Daoy (cell line): ENCODE results near the gene STKLD1. TPM values are rescaled to one million over a fixed set of nuclear protein-coding genes. Genes with fewer than 3 reads are reported as not detected.
"Not testable (repeated sequence)": the region's sequence is repeated elsewhere in the genome, so short reads cannot be mapped to it uniquely, and the experiment has no call there.

Experiments used
- DNase-seq: peaks from one replicate; pipeline ENCODE4 v3.0.0-alpha.2; 2015; ENCODE audit warnings: low read depth
- total RNA-seq: library from RNA; depleted of rRNA; stranded (reverse); fragments of >200 nt; shearing (Covaris generic); gene quantifications from 2 replicates; pipeline ENCODE4 v1.2.3, GENCODE V29; 2014; rRNA removed

Gene STKLD1
- total RNA-seq = 0.17 and 1.6 TPM in 2 replicates

DNA sequence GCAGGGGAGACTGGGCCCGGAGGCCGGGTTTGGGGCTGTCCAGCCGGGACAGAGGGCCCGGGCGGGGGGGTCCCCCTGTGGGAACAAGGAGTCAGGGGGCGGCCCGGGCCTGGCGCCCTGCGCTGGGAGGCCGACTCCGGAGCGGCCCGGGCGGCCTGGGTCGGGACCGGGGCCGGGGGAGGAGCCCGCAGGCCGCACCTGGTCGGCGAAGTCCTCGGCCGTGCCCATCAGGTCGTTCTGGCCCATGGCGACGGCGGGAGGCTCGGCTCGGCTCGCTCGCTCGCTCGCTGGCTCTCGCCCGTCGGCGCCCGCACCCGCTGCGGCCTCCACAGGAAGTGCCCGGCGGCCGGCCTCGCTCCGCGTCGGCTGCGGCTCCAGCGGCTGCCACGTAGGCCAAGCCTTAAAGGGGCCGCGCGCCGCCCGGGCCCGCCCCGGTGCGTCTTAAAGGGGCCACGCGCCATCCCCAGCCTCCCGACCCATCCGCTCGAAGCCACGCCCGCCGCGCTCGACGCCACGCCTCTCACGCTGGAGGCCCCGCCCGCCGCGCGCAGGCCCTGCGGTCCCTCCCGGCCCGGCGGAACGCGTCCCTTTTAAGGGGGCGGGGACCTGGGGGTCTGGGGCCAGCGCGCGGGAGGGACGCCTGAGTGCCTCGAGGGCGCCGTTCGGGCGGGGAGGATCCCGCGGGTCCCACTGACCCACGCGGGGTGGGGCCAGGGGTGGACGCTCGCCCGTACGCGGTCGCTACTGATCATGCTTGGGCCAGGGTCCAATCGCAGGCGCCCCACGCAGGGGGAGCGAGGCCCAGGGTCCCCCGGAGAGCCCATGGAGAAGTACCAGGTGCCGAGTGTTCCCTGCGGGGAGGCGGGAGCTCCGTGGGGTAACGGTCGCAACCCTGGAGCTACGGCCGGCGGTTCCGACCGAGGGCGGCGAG, at the start of gene STKLD1, which contains the start of gene SURF4:
Gene STKLD1, plus strand, starts transcription at position 643 of the 931 bp plus-strand sequence. Its CDS starts 108 bp downstream, at position 751.
Gene SURF4, minus strand, starts transcription at position 337 of the 931 bp plus-strand sequence. Its CDS starts 91 bp downstream, at position 246.
- peak; percentile 99 for DNase-seq

GRCh38 chr9:133327021-133327420, 49.1 kb upstream of the STKLD1 start:
- not testable (repeated sequence) for DNase-seq

- no peak for DNase-seq
Measured at GRCh38 chr9:133327834-133328484, 48.2 kb upstream of the STKLD1 start.

- DNase-seq = peak; percentile 47
Measured at GRCh38 chr9:133329306-133330156, 46.6 kb upstream of the STKLD1 start.

- no peak for DNase-seq
Measured at GRCh38 chr9:133331221-133331620, 44.9 kb upstream of the STKLD1 start.

DNA sequence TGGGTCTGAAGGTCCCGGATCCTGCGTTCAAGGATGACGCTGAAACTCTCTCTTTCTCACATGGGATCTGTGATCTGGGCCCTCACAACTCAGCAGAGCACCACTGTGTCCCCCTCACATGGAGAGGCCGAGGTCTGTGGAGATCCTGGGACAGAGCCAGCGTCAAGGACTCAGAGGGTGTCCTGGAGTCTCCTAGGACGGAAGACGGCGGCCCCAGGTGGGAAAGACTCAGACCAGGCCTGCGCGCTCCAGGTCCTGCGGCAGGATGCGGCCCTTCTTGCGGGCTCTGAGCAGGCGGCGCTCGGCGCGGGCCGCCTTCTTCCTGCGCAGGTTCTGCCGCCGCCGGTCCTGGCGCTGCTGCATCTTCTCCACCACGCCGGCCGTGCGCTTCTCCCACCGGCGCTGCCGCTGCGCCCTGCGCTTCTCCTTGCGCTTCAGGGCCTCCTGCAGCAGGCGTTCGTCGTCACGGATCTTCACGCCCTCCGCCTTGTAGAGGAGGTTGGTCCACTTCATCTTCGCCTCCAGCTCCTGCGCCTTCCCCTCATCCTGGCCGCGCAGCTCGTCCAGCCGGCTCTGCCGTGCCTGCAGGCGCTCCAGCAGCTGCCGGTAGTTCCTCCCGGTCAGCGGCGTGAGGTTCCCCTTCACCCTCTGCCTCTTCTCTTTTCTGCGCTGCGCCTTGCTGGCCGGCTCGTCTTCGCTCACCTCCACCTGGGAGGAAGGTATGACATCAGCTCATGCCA, 44.4 kb upstream of the STKLD1 start:
- no peak for DNase-seq

- DNase-seq = no peak
Measured at GRCh38 chr9:133332381-133332730, 43.8 kb upstream of the STKLD1 start.

DNA sequence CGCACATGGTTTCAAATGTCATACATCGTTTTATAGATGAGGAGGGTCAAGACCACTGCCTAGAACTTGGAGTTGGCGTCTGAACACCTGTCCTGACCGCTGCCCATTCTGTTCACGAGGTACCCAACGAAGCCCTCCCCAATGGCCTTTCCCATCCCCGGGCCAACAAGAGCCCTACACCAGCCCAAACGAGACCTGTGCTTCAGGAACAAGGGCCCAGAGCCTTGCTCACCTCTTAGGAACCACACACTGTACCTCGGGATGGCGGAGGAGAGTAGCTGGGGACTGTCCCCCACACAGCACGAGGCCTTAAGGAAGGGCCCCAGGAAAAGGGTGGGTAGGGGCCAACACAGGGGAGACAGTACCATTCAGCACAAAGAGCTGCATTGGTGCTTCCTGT, 43.2 kb upstream of the STKLD1 start:
- DNase-seq = no peak

DNA sequence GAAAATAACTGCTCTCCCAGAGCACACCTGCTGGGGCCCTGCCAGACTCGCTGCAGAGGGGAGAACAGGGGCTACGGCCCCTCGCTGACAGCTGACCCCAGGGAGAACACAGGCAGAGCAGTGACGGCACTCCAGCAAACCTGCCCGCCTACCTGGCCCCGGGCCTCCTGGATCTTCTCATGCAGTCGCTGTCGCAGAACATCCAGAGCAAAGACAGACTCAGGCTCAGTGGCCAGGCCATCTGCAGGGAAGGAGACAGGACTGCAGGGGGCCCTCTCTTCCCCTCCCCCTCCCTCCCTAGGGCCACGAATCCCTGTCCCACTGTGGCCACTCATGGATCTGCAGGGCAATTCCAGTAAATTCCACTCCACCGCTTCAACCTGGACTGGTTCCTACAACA, 42.6 kb upstream of the STKLD1 start:
- DNase-seq = no peak

DNA sequence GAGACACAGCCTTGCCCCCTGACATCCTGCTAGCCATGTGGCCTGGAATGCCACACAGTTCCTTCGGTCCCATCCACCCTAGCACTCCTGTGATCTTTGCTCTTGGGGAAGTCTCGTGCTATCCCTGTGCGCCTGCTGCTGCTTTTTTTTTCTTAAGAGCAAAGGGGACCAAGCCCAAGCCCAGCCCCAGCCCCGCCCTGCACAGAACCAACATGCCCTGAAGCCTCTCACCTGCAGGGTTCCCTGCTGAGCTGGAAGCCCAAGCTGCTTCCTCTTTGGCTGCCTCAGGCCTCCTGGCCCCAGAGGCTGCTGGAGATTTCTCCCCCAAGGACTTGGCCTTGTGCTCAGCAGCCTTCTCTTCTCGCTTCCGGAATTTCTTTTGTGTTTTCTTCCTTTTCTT, 42.0 kb upstream of the STKLD1 start:
- no peak for DNase-seq

DNA sequence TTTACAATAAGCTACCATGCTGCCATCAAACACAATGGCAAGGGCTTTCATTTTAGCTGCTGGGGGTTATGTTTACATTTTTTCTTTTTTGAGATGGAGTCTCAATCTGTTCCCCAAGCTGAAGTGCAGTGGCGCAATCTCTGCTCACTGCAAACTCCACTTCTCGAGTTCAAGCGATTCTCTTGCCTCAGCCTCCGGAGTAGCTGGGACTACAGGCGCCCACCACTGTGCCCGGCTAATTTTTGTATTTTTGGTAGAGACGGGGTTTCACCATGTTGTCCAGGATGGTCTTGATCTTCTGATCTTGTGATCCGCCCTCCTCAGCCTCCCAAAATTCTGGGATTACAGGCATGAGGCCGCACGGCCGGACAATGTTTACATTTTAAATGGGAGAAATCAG, 41.3 kb upstream of the STKLD1 start:
- DNase-seq = not testable (repeated sequence)

DNA sequence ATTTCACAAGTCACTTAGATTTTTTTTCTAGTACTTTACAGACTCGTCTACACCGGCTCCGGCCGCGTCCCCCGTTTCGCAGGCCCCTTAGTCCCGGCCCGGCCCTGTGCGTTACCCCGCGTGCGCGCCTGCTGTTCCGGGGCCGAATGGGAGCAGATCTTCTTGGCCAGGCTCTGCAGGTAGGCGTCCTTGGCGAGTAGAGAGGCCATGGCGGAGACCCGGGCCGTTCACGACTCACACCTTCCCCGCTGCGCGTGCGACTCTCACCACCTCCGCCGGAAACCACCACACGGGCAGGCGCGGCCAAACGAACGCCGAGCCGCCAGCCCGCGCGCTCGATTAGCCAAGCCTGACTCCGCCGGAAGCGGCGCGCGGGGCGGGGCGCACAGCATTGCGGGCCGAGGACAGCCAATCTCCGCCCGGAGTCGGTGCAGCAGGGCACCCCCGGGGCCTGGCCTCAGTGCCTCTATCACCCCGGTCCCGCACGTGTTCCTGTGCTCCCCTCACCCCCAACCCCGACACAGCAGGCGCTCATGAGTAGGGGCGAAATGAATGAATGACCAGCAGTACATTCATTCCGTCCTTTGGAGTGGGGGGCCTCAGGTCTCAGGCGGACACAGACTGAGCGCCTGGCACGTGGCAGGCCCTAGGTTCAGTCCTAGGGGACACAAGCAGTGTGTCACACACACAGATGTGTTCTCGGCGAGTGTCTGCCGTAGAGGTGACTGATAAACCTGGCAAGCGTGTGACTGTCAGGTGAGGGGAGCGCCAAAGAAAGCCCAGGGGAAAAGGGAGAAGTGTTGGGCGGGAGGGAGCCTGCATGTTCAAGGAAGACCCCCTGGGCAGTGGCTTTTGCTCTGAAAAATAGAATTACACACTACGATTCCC, 40.0 kb upstream of the STKLD1 start, which contains the start of gene SURF6:
Gene SURF6, minus strand, starts transcription at position 265 of the 888 bp plus-strand sequence. Its CDS starts 56 bp downstream, at position 209.
- peak; percentile 98 for DNase-seq

- no peak for DNase-seq
Measured at GRCh38 chr9:133339641-133340040, 36.5 kb upstream of the STKLD1 start.

GRCh38 chr9:133340256-133340655, 35.9 kb upstream of the STKLD1 start:
- no peak for DNase-seq

- DNase-seq = no peak
Measured at GRCh38 chr9:133340916-133341315, 35.2 kb upstream of the STKLD1 start.

- DNase-seq = no peak
Measured at GRCh38 chr9:133341369-133342068, 34.6 kb upstream of the STKLD1 start.

- DNase-seq = no peak
Measured at GRCh38 chr9:133342069-133342406, 34.1 kb upstream of the STKLD1 start.

DNA sequence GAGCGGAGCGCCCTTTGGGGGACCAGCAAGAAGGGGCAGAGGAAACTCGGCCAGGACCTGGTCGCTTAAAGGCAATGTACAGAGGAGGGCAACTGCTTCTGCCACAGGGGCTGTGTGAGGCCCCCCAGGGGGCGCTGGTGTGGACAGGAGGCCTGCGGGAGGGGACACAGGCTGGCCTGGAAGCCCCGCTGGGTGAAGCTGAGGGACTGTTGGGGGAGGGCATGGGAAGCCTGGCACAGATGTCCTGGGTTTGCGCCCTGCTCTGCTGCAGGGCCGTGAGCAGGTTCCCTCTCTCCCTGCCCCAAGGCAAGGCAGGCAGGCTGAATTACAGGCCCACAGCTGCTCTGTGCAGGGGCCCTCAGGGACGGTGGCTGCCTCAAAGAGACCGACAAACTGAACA, 33.6 kb upstream of the STKLD1 start:
- no peak for DNase-seq

- DNase-seq = no peak
Measured at GRCh38 chr9:133344071-133344470, 32.1 kb upstream of the STKLD1 start.

DNA sequence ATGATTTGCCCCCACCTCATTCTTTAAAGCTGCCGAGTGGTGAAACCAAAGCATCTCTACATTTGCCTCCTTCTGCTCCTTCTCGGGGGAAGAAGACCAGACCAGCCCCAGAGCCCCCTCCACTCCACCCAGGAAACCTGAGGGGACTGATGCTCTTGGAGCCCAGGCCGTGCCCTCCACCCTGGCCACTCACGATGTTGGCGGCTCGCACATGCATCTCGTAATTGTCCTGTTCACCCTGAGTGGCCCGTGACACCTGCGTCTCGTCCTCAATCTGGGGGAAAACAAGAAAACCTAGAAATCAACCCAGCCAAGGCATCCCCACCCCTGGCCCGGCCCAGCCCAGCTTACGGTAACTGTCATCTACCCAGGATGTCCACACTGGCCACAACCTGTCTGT, 31.2 kb upstream of the STKLD1 start:
- DNase-seq = no peak
